HG02610 (cell line): ENCODE data around the gene INO80.

ENCODE experiments used
- ATAC-seq: cut with Tn5 transposase; IDR thresholded peaks from one replicate; pipeline ENCODE4 v1.9.1; 2021; ENCODE audit warnings: mild to moderate bottlenecking, moderate library complexity; ENCODE audit not compliant: unreplicated experiment

The INO80 gene

GRCh38 chr15:40952901-40953712 is 163.0 kb downstream of the INO80 start, which contains the start of gene CHAC1:
TSS of gene CHAC1 (plus strand) at chr15:40953471. CDS start at chr15:40953584, 113 bp downstream.
- peak; percentile 93 for ATAC-seq

DNA sequence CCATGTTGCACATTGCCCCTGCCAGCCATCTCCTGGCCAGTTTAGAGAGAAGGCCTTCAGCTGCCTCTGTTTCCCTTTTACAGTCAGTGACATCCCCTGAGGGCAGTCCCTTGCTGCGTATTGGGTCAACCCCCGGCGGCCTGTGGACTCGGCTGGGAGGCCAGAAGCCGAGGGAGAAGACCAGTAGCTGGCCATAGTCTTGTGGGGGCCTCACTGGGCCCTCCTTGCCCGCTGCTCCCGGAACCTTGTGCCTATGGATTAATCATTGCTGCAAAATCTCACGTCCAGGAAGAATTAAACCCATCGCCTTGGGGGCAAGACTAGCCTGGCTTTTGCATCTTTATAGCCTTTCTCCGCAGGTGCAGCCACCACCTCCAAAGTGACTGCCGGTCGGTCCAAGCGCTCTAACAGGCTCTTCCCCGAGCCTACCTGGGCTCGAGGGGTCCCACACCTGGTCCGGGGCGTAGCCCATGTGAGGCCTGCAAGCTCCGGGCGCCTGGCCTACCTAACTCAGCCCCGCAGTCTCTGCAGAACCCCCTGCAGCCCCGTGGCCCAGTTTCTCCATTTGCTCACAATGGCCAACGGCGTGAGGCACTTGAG is 163.7 kb downstream of the INO80 start:
- ATAC-seq, result no peak

DNA sequence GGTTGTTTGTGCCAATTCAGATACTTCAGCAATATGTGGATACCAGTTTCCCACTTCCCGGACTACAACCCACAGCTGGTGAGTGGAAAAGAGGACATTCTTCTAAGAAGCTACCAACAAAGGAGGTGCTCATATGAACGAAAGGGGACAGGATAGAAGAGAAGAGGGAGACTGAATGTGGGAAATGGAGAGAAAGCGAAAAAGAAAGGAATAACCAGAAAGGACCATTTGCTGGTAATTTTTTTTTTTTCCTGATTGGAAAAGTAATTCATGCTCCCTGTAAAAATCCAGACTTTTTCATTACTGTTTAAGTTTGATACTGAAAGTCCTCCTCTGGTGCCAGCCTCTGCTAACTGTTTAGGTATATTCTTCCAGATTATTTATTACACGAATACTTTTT is 164.3 kb downstream of the INO80 start:
- no peak for ATAC-seq

- ATAC-seq, result no peak
These were observed 166.3 kb downstream of the INO80 start for GRCh38 chr15:40949756-40950207.

DNA sequence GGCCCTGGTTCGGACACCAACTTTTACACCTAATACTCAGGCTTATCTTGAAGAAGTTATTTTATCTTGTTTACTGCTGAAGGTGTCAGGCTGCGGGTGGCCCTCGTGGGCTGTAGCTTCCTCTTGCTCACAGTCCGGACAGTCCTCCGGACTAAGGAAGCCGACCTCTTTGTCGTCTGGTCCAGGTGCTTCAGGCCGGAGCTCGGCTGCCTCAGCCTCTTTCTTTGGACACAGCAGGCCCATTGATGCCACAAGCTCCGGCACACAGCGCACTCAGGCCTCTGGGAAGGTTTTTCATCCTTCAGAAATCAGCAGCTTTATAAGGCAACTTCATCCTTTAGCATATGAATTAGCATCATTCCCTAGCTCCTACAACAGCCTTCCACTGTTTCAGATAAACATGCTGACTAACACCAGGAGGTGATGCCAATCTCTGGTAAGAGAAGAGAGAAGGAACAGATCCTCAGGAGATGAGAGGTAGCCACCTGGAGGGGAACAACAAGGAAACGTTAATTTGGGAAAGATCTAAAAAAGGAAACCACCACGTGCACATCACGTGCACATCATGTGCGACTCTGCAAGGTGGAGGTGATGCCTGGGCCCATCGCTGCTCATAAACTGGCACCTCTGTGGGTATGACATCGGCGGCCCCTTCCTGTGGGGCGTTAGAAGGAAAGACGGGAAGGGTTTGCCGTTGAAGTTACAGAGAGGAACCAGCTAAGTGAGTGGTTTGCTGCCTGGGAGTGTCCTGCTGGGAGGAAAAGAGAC is 167.2 kb downstream of the INO80 start:
- ATAC-seq, result no peak

GRCh38 chr15:40944510-40945296 is 171.4 kb downstream of the INO80 start:
- no peak for ATAC-seq

- no peak for ATAC-seq
These were observed 172.2 kb downstream of the INO80 start for GRCh38 chr15:40943764-40944365.

- ATAC-seq, result no peak
These were observed 173.2 kb downstream of the INO80 start for GRCh38 chr15:40942878-40943277.

DNA sequence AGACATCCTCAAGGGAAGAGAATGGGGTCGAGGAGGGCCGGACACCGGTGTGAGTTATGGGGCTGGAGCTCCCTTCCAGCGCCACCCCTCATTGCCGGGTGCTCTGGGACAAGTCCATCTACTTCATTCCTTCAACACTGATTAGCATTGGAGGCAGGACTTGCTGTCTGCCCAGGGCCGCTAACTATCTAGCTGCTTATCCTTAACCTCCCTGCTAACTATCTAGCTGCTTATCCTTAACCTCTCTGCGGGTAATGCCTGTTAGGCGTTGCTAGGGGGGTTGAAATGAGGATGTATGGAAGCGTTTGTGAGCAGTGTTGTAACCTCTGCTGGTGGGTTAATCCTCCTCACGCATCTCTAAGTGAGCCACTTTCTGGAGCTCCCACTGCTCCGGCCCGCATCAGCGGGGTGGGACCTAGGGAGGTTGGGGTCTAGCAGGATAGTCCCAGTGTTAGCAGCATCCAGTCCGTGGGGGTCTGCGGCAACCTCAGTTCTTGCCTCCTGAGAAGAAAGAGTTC is 173.7 kb downstream of the INO80 start:
- ATAC-seq, result no peak

DNA sequence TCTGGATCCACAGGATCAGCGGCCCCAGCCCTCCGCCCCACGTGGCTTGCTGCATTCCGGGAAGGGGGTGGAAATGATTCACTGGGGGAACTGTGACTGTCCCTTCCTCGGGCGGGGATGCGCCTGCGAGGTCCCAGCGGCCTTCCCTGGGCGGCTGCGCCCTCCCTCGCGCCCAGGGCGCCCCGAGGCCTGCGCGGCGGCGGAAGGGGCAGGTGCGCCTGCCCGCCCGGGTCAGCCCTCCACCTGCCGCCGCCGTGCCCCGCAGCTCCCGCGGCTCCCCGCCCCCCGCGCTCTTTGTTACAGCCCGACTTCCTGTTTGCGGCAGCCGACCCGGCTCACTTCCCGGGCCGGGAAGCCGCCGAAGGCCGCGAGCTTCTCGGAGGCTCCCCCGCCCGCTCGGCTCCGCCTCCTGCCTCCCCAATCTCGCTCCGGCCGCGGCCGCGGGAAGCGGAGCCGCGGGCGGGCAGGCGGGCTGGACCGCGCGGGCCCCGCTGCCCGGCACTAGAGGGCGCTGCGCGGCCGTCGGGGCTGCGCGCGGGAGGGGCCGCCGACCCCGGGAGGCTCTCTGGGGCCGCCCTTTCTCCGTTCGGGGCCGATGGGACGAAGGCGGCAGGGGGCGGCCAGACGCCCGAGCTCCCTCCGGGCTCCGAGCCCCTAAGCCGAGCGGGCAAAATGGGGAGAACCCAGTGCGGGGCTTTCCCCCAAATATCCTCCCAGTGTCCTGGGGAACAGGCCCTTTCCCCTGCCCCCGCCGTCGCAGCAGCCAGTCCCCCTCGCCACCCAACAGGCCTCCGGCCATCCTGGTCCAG is 174.3 kb downstream of the INO80 start:
- peak; percentile 64 for ATAC-seq

- ATAC-seq, result peak; percentile 2
These were observed 175.0 kb downstream of the INO80 start for GRCh38 chr15:40941068-40941527.

- ATAC-seq, result no peak
These were observed 175.7 kb downstream of the INO80 start for GRCh38 chr15:40940296-40940801.

GRCh38 chr15:40938536-40938870 is 177.6 kb downstream of the INO80 start:
- ATAC-seq, result no peak

- no peak for ATAC-seq
These were observed 178.1 kb downstream of the INO80 start for GRCh38 chr15:40937762-40938535.

- ATAC-seq, result no peak
These were observed 179.1 kb downstream of the INO80 start for GRCh38 chr15:40936709-40937666.

GRCh38 chr15:40936234-40936708 is 179.8 kb downstream of the INO80 start:
- ATAC-seq, result no peak

- ATAC-seq, result no peak
These were observed 181.6 kb downstream of the INO80 start for GRCh38 chr15:40934457-40934856.
